Lung (tissue), 12 donors: ENCODE results near the gene SYTL2. TPM values are rescaled to one million over a fixed set of nuclear protein-coding genes. Genes with fewer than 3 reads are reported as not detected.

Experiments used
- ATAC-seq: fragments of 200-7000 bp; cut with Tn5 transposase; one replicate; pipeline ENCODE4 v1.9.1; 2020; ENCODE audit warnings: moderate number of reproducible peaks; ENCODE audit not compliant: insufficient read depth, low FRiP score
- DNase-seq, 3 donors: peaks; one replicate each; pipeline ENCODE4 v3.0.0-alpha.2; 2013 to 2017
- H3K27ac ChIP-seq, 2 donors: one replicate each; pipeline ENCODE4 v1.5.1; 2013; ENCODE audit warnings: mild to moderate bottlenecking in 2 of 2, moderate library complexity in 2 of 2, control low read depth in 1 of 2, inconsistent platforms in 1 of 2, low read depth in 1 of 2, low read length in 1 of 2
- H3K27me3 ChIP-seq, 3 donors: one replicate each; pipeline ENCODE4 v1.5.1; 2013; ENCODE audit warnings: low read length in 2 of 3; ENCODE audit not compliant: control insufficient read depth in 3 of 3, insufficient read depth in 3 of 3
- H3K36me3 ChIP-seq, 4 donors: one replicate each; pipeline ENCODE4 v1.5.1; 2013; ENCODE audit warnings: low read length in 4 of 4, mild to moderate bottlenecking in 1 of 4, moderate library complexity in 1 of 4; ENCODE audit not compliant: control insufficient read depth in 4 of 4, insufficient read depth in 4 of 4
- H3K4me1 ChIP-seq, 5 donors: one replicate each; pipeline ENCODE4 v1.5.1; 2013; ENCODE audit warnings: low read length in 5 of 5, mild to moderate bottlenecking in 2 of 5, moderate library complexity in 1 of 5; ENCODE audit not compliant: control insufficient read depth in 5 of 5, insufficient read depth in 5 of 5
- H3K4me3 ChIP-seq: one replicate; pipeline ENCODE4 v1.5.1; 2013; ENCODE audit warnings: mild to moderate bottlenecking, control low read depth, moderate library complexity
- H3K9ac ChIP-seq, 2 donors: one replicate each; pipeline ENCODE4 v1.5.1; 2013; ENCODE audit warnings: low read length in 2 of 2, control low read depth in 1 of 2; ENCODE audit not compliant: insufficient read depth in 1 of 2
- H3K9me3 ChIP-seq, 4 donors: one replicate each; pipeline ENCODE4 v1.5.1; 2013; ENCODE audit warnings: low read length in 3 of 4, mild to moderate bottlenecking in 1 of 4, moderate library complexity in 1 of 4; ENCODE audit not compliant: control insufficient read depth in 4 of 4, insufficient read depth in 3 of 4
- CTCF ChIP-seq: IDR thresholded peaks from 2 replicates; pipeline ENCODE4 v1.5.1; 2012; ENCODE audit warnings: mild to moderate bottlenecking; ENCODE audit errors: control extremely low read depth, extremely low read depth
- WGBS, 2 donors: extraction: QIAGEN DNeasy Blood & Tissue Kit; methylation state at CpG; one replicate each; pipeline ENCODE4 v1.1.7; 2013; 5-methylcytosine and 5-hydroxymethylcytosine counted together
- polyA plus RNA-seq, 2 donors: library from polyadenylated mRNA; stranded (reverse); fragments of 200-250 nt; gene quantifications; one replicate each; pipeline ENCODE4 v1.2.1, GENCODE V29; 2013
- total RNA-seq, 2 donors: library from RNA; depleted of rRNA in 1 of 2; stranded (reverse); fragments of >200 nt in 1 of 2; gene quantifications; one replicate each; pipeline ENCODE4 v1.2.1, GENCODE V29; 2014 to 2021
- donor health status: control.
- donor health status: control.
- donor health status: Bipolar disorder and iron deficiency.
- donor health status: healthy.
- donor health status: DM: yes; HTN: yes; CAD: no.

Gene SYTL2
- total and polyA plus RNA-seq, 4 donors: 6.7 to 39.0 (median 16.5) TPM

- no peaks in the 10 kb centered on the region for H3K36me3 ChIP-seq
- no peak overlapping the region for H3K9ac ChIP-seq
- peaks cover 4 to 16% (median 7%) of the 10 kb centered on the region in 5 donors for H3K4me1 ChIP-seq
- whole genome bisulfite sequencing, 2 donors: 79 to 93% methylated on average over 6 of the region's 6 CpGs
- no peaks in the 10 kb centered on the region for H3K9me3 ChIP-seq
- no peaks in the 10 kb centered on the region for H3K27me3 ChIP-seq
- H3K4me3 ChIP-seq: no peak overlapping the region
- H3K27ac ChIP-seq: no peak overlapping the region
- ATAC-seq (no peak), DNase-seq (no peak)
- TF ChIP-seq CTCF: no peak
Observed at GRCh38 chr11:85748455-85748891, 62.5 kb downstream of the SYTL2 start.

GRCh38 chr11:85746670-85747069, 64.3 kb downstream of the SYTL2 start:
- no peak for ATAC-seq
- H3K9me3 ChIP-seq: no peaks in the 10 kb centered on the region
- peaks cover 3 to 30% (median 11%) of the 10 kb centered on the region in 5 donors for H3K4me1 ChIP-seq
- no peak overlapping the region for H3K27ac ChIP-seq
- 25 to 47% methylated on average over 2 of the region's 2 CpGs for WGBS, 2 donors
- no peak overlapping the region for H3K9ac ChIP-seq
- peaks cover 0 to 3% (median 0%) of the 10 kb centered on the region in 4 donors for H3K36me3 ChIP-seq
- no peak for TF ChIP-seq CTCF
- H3K27me3 ChIP-seq: no peaks in the 10 kb centered on the region
- H3K4me3 ChIP-seq: no peak overlapping the region
- DNase-seq: no peak

- Histone ChIP-seq H3K36me3 (peaks cover 0 to 3% (median 0%) of the 10 kb centered on the region in 4 donors), H3K4me1 (peaks cover 3 to 32% (median 15%) of the 10 kb centered on the region in 5 donors), H3K9me3 (no peaks in the 10 kb centered on the region), H3K4me3 (no peak overlapping the region), H3K27ac (no peak overlapping the region), H3K9ac (no peak overlapping the region), H3K27me3 (no peaks in the 10 kb centered on the region)
- no peak for TF ChIP-seq CTCF
- ATAC-seq (no peak), DNase-seq (no peak)
- WGBS, 2 donors: 41 to 55% methylated on average over 3 of the region's 3 CpGs
Observed at GRCh38 chr11:85745626-85746025, 65.3 kb downstream of the SYTL2 start.

- DNase-seq: no peak
- peak; percentile 71 for ATAC-seq
- Histone ChIP-seq H3K27me3 (no peaks in the 10 kb centered on the region), H3K9ac (no peak overlapping the region), H3K4me1 (peaks cover 1 to 30% (median 14%) of the 10 kb centered on the region in 5 donors), H3K36me3 (peaks cover 0 to 3% (median 0%) of the 10 kb centered on the region in 4 donors), H3K27ac (peak overlapping the region in 1 of 2 donors; percentile 26), H3K9me3 (no peaks in the 10 kb centered on the region), H3K4me3 (no peak overlapping the region)
- WGBS, 2 donors: 43 to 48% methylated on average over 1 of the region's 1 CpG
- no peak for TF ChIP-seq CTCF
Observed at GRCh38 chr11:85742873-85743275, 68.1 kb downstream of the SYTL2 start.
